Caco-2 (cell line): Measurements from ENCODE around the gene ACY1. TPM values are rescaled to one million over a fixed set of nuclear protein-coding genes. Genes with fewer than 3 reads are reported as not detected.

Experiments
- BruUV-seq: library from RNA; stranded (reverse); fragments of 400-500 nt; replicated peaks from 2 replicates; lab custom pipeline; 2021; lab: Mats Ljungman, UMichigan
- CTCF ChIA-PET: fragments of 300-600 bp; sonication (Branson Sonifier 250); formaldehyde crosslinking; loops from one replicate; lab custom pipeline; 2022; ENCODE audit warnings: antibody characterized with exemption; lab: Charles Lee
- POLR2A ChIA-PET: fragments of 300-600 bp; sonication (Branson Sonifier 250); formaldehyde crosslinking; loops from one replicate; lab custom pipeline; 2022; ENCODE audit warnings: antibody characterized with exemption; lab: Charles Lee
- DNase-seq, 2 experiments: peaks; one replicate each; pipeline versions ENCODE4 v3.0.0 to v3.0.0-alpha.2; 2020 to 2022
- H3K27me3 ChIP-seq: replicated peaks from 2 replicates; pipeline ENCODE4 v1.6.0; 2011; ENCODE audit warnings: low read length; ENCODE audit not compliant: control insufficient read depth, insufficient read depth
- H3K36me3 ChIP-seq: 2 replicates; pipeline ENCODE4 v1.5.1; 2011; ENCODE audit warnings: low read length; ENCODE audit not compliant: control insufficient read depth, insufficient read depth
- H3K4me1 ChIP-seq: fragments of 250-450 bp; sonication (Bioruptor Pico); 2 replicates; pipeline ENCODE4 v1.5.1; 2020; ENCODE audit warnings: mild to moderate bottlenecking
- H3K4me3 ChIP-seq: 2 replicates; pipeline ENCODE4 v1.5.1; 2011; ENCODE audit warnings: low read depth, mild to moderate bottlenecking, control low read depth, low read length
- H3K9me3 ChIP-seq: fragments of 250-450 bp; sonication (Bioruptor Pico); 2 replicates; pipeline ENCODE4 v1.5.1; 2020; ENCODE audit warnings: mild to moderate bottlenecking, moderate library complexity
- H3K27ac Mint-ChIP-seq: one replicate; pipeline ENCODE4 v1.8.0; 2022; ENCODE audit warnings: mixed read lengths; ENCODE audit not compliant: unreplicated experiment
- H3K27me3 Mint-ChIP-seq: one replicate; pipeline ENCODE4 v1.8.0; 2022; ENCODE audit warnings: mixed read lengths; ENCODE audit not compliant: insufficient read depth, unreplicated experiment
- H3K36me3 Mint-ChIP-seq: one replicate; pipeline ENCODE4 v1.8.0; 2022; ENCODE audit warnings: mild to moderate bottlenecking, mixed read lengths; ENCODE audit not compliant: insufficient read depth, unreplicated experiment
- H3K4me1 Mint-ChIP-seq: one replicate; pipeline ENCODE4 v1.8.0; 2022; ENCODE audit warnings: low read depth, mixed read lengths; ENCODE audit not compliant: unreplicated experiment
- H3K4me3 Mint-ChIP-seq: one replicate; pipeline ENCODE4 v1.8.0; 2022; ENCODE audit warnings: mild to moderate bottlenecking, moderate library complexity, mixed read lengths; ENCODE audit not compliant: unreplicated experiment
- H3K9me3 Mint-ChIP-seq: one replicate; pipeline ENCODE4 v1.8.0; 2022; ENCODE audit warnings: mixed read lengths; ENCODE audit not compliant: unreplicated experiment
- CTCF ChIP-seq, 2 experiments: fragments of 200-600 bp in 1 of 2; IDR thresholded peaks; 1 replicate in 1 of 2; 2 replicates in 1 of 2; pipeline versions ENCODE4 v1.5.1 to v1.8.0; 2011 to 2022; ENCODE audit warnings: antibody characterized with exemption in 1 of 2, control low read depth in 1 of 2, inconsistent platforms in 1 of 2, low read depth in 1 of 2, low read length in 1 of 2, mild to moderate bottlenecking in 1 of 2, moderate library complexity in 1 of 2; ENCODE audit not compliant: insufficient read depth in 1 of 2, severe bottlenecking in 1 of 2, unreplicated experiment in 1 of 2
- intact Hi-C: fragments of 100-400 bp; cut with micrococcal nuclease; formaldehyde crosslinking; loops from one replicate; pipeline ENCODE4 v1.10.0; 2022; ENCODE audit not compliant: unreplicated experiment
- total RNA-seq: library from RNA; stranded (reverse); gene quantifications from 2 replicates; pipeline ENCODE4 v1.2.3, GENCODE V29; 2022

ACY1 gene
- total RNA-seq, 1 experiment from 2014 or later, result 62.4 TPM

- Mint-ChIP-seq H3K4me1 (no peaks in the 10 kb centered on the region), H3K4me3 (no peak overlapping the region), H3K27me3 (no peaks in the 10 kb centered on the region), H3K27ac (no peak overlapping the region), H3K36me3 (no peaks in the 10 kb centered on the region), H3K9me3 (no peaks in the 10 kb centered on the region)
- Histone ChIP-seq H3K36me3 (no peaks in the 10 kb centered on the region), H3K4me1 (peaks cover 13% of the 10 kb centered on the region; the same call in 1 of the 2 replicates), H3K27me3 (no peaks in the 10 kb centered on the region), H3K4me3 (no peak overlapping the region), H3K9me3 (no peaks in the 10 kb centered on the region)
- ChIA-PET CTCF (no interaction called here), POLR2A (no interaction called here)
- intact Hi-C loops, result no loop called here
- TF ChIP-seq CTCF (IDR thresholded peaks at IDR 0.05; ENCODE audit: insufficient read depth in 1 of 2, low read depth in 1 of 2, low read length in 1 of 2, severe bottlenecking in 1 of 2, unreplicated experiment in 1 of 2), result no peak
- no peak for DNase-seq
- no TSS peak for BruUV-seq
Measured at GRCh38 chr3:52034212-52034611, 50.9 kb downstream of the ACY1 start.

GRCh38 chr3:52034651-52035050 is 51.3 kb downstream of the ACY1 start:
- H3K27me3 Mint-ChIP-seq, result no peaks in the 10 kb centered on the region
- no peaks in the 10 kb centered on the region for H3K4me1 Mint-ChIP-seq
- Histone ChIP-seq H3K36me3 (no peaks in the 10 kb centered on the region), H3K9me3 (no peaks in the 10 kb centered on the region), H3K27me3 (no peaks in the 10 kb centered on the region), H3K4me1 (peaks cover 13% of the 10 kb centered on the region; the same call in 1 of the 2 replicates), H3K4me3 (no peak overlapping the region)
- no peak overlapping the region for H3K27ac Mint-ChIP-seq
- no peaks in the 10 kb centered on the region for H3K36me3 Mint-ChIP-seq
- CTCF ChIA-PET, result no interaction called here
- no peaks in the 10 kb centered on the region for H3K9me3 Mint-ChIP-seq
- intact Hi-C loops, result no loop called here
- H3K4me3 Mint-ChIP-seq, result no peak overlapping the region
- no TSS peak for BruUV-seq
- no peak for DNase-seq
- TF ChIP-seq CTCF (IDR thresholded peaks at IDR 0.05; ENCODE audit: insufficient read depth in 1 of 2, low read depth in 1 of 2, low read length in 1 of 2, severe bottlenecking in 1 of 2, unreplicated experiment in 1 of 2), result no peak
- POLR2A ChIA-PET, result no interaction called here

- no TSS peak for BruUV-seq
- Histone ChIP-seq H3K4me1 (peaks cover 13% of the 10 kb centered on the region; the same call in 1 of the 2 replicates), H3K27me3 (no peaks in the 10 kb centered on the region), H3K9me3 (no peaks in the 10 kb centered on the region), H3K36me3 (no peaks in the 10 kb centered on the region), H3K4me3 (no peak overlapping the region)
- ChIA-PET CTCF (interaction anchor here (0.7 to 1.3 kb wide), 5 partner anchors 17 to 183 kb away, joined by 3 to 4 read pairs (median 3); partner anchors contain the start of gene DUSP7), POLR2A (no interaction called here)
- no peaks in the 10 kb centered on the region for H3K36me3 Mint-ChIP-seq
- no peak for TF ChIP-seq CTCF (IDR thresholded peaks at IDR 0.05; ENCODE audit: insufficient read depth in 1 of 2, low read depth in 1 of 2, low read length in 1 of 2, severe bottlenecking in 1 of 2, unreplicated experiment in 1 of 2)
- H3K27ac Mint-ChIP-seq, result no peak overlapping the region
- H3K4me1 Mint-ChIP-seq, result no peaks in the 10 kb centered on the region
- intact Hi-C loops, result no loop called here
- H3K9me3 Mint-ChIP-seq, result no peaks in the 10 kb centered on the region
- H3K27me3 Mint-ChIP-seq, result no peaks in the 10 kb centered on the region
- no peak overlapping the region for H3K4me3 Mint-ChIP-seq
- DNase-seq, result no peak
Measured at GRCh38 chr3:52036222-52036694, 52.9 kb downstream of the ACY1 start.
